ENCODE measurements around the gene SH3BGRL3. TPM values are rescaled to one million over a fixed set of nuclear protein-coding genes. Genes with fewer than 3 reads are reported as not detected.
A peak's percentile ranks its signal among the peaks of the same experiment; 100 is the strongest.
"Not testable (repeated sequence)": the region's sequence is repeated elsewhere in the genome, so short reads cannot be mapped to it uniquely, and the experiment has no call there.

The SH3BGRL3 gene
- total RNA-seq = 100 to 1,000 TPM; 134 to 314 (median 215) TPM

- TF ChIP-seq POLR2A (IDR thresholded peaks at IDR 0.05) = peak; percentile 99
- peak; percentile 94 to 99 (median 98) for TF ChIP-seq POLR2AphosphoS5 (IDR thresholded peaks at IDR 0.05)
- peak in 3 of 5 experiments; percentile 27 to 43 (median 42) for TF ChIP-seq CTCF (IDR thresholded peaks at IDR 0.05)
- peak; percentile 44 for TF ChIP-seq EP300 (IDR thresholded peaks at IDR 0.05; ENCODE audit: low read depth)
- intact Hi-C loops (cut with DNase I; ENCODE audit: low total_unique reads) = loop anchor here (2.0 kb wide), 1 partner anchor 41 kb away; no protein-coding TSS in a partner anchor
- Histone ChIP-seq H3K27ac (peak within 1 kb of the TSS; percentile 93 to 98 (median 96)), H3K27me3 (no peaks in the 10 kb centered on the region), H3K4me1 (peaks cover 46 to 77% (median 63%) of the 10 kb centered on the region in 4 donors), H3K9me3 (no peaks in the 10 kb centered on the region), H3K4me3 (peak within 1 kb of the TSS; percentile 71 to 85 (median 79)), H3K36me3 (no peaks in the 10 kb centered on the region)
- peak; percentile 93 for DNase-seq
- in situ Hi-C loops (cut with MboI; ENCODE audit: low pct_ligation_motif_present in 1 of 4, low pct_unique_long_range_greater_than_20kb in 1 of 4, low sequenced_read_pairs in 3 of 4) = loop anchor here in 3 of 4 donors (5.0 to 10.0 kb wide), 2 partner anchors 43 to 45 kb away; no protein-coding TSS in a partner anchor
- 1% methylated on average over 48 of the region's 66 CpGs; no CpG with 5 or more reads in 1 of the 2 donors for WGBS, 2 donors (ENCODE audit: low coverage in 1 of 2)
These were observed at the start of gene SH3BGRL3 for GRCh38 chr1:26279456-26280332. SH3BGRL3 (plus strand) TSS chr1:26280086; CDS start chr1:26280156, 70 bp downstream.

- H3K9me3 ChIP-seq; H3K27ac ChIP-seq; intact Hi-C loops (cut with DNase I; ENCODE audit: low total_unique reads); H3K4me3 ChIP-seq; DNase-seq; H3K36me3 ChIP-seq; in situ Hi-C loops (cut with MboI; ENCODE audit: low pct_ligation_motif_present in 1 of 4, low pct_unique_long_range_greater_than_20kb in 1 of 4, low sequenced_read_pairs in 3 of 4): not testable (repeated sequence)
- Histone ChIP-seq H3K4me1 (peaks cover 0 to 16% (median 10%) of the 10 kb centered on the region in 4 donors), H3K27me3 (peaks cover 20% of the 10 kb centered on the region)
- WGBS, 2 donors (ENCODE audit: low coverage in 1 of 2) = 59 to 81% methylated on average over 2 of the region's 2 CpGs
These were observed 49.2 kb upstream of the SH3BGRL3 start for GRCh38 chr1:26230682-26231081.

GRCh38 chr1:26233903-26234643 is 45.8 kb upstream of the SH3BGRL3 start, which contains the start of gene CEP85:
CEP85 (plus strand) TSS chr1:26234200; CDS start chr1:26239784, 5,584 bp downstream.
- in situ Hi-C loops (cut with MboI; ENCODE audit: low pct_ligation_motif_present in 1 of 4, low pct_unique_long_range_greater_than_20kb in 1 of 4, low sequenced_read_pairs in 3 of 4) = no loop called here
- Histone ChIP-seq H3K27ac (peak within 1 kb of the TSS; percentile 89 to 97 (median 93)), H3K27me3 (no peaks in the 10 kb centered on the region), H3K36me3 (no peaks in the 10 kb centered on the region), H3K4me1 (peaks cover 0 to 21% (median 10%) of the 10 kb centered on the region in 4 donors), H3K9me3 (no peaks in the 10 kb centered on the region), H3K4me3 (peak within 1 kb of the TSS; percentile 45 to 69 (median 60))
- 1% methylated on average over 72 of the region's 73 CpGs; no CpG with 5 or more reads in 1 of the 2 donors for WGBS, 2 donors (ENCODE audit: low coverage in 1 of 2)
- TF ChIP-seq EP300 (IDR thresholded peaks at IDR 0.05; ENCODE audit: low read depth) (no peak), POLR2AphosphoS5 (IDR thresholded peaks at IDR 0.05) (peak; percentile 91 to 96 (median 92)), POLR2A (IDR thresholded peaks at IDR 0.05) (peak; percentile 92), CTCF (IDR thresholded peaks at IDR 0.05) (peak; percentile 69 to 93 (median 80))
- intact Hi-C loops (cut with DNase I; ENCODE audit: low total_unique reads) = no loop called here
- DNase-seq = peak; percentile 99

- in situ Hi-C loops (cut with MboI; ENCODE audit: low pct_ligation_motif_present in 1 of 4, low pct_unique_long_range_greater_than_20kb in 1 of 4, low sequenced_read_pairs in 3 of 4) = no loop called here
- H3K36me3 ChIP-seq = no peaks in the 10 kb centered on the region
- TF ChIP-seq EP300 (IDR thresholded peaks at IDR 0.05; ENCODE audit: low read depth) (no peak), POLR2A (IDR thresholded peaks at IDR 0.05) (no peak), CTCF (IDR thresholded peaks at IDR 0.05) (no peak), POLR2AphosphoS5 (IDR thresholded peaks at IDR 0.05) (no peak)
- DNase-seq = peak; percentile 20
- no peaks in the 10 kb centered on the region for H3K9me3 ChIP-seq
- WGBS, 2 donors (ENCODE audit: low coverage in 1 of 2) = 2 to 10% methylated on average over 3 to 30 of the region's 30 CpGs
- peaks cover 0 to 21% (median 10%) of the 10 kb centered on the region in 4 donors for H3K4me1 ChIP-seq
- no peaks in the 10 kb centered on the region for H3K27me3 ChIP-seq
- H3K27ac ChIP-seq = peak overlapping the region; percentile 89 to 97 (median 93)
- peak overlapping the region; percentile 45 to 69 (median 60) for H3K4me3 ChIP-seq
- intact Hi-C loops (cut with DNase I; ENCODE audit: low total_unique reads) = no loop called here
These were observed 45.1 kb upstream of the SH3BGRL3 start for GRCh38 chr1:26234644-26235370.

Data from transverse colon (tissue), 4 donors.